Upper lobe of left lung (tissue), 6 donors: ENCODE measurements around the gene LIPH. TPM values are rescaled to one million over a fixed set of nuclear protein-coding genes. Genes with fewer than 3 reads are reported as not detected.

ENCODE experiments used
- ATAC-seq, 2 donors: fragments of 200-7000 bp; cut with Tn5 transposase; one replicate each; pipeline ENCODE4 v1.9.1; 2022; ENCODE audit warnings: mild to moderate bottlenecking in 2 of 2, moderate library complexity in 2 of 2; ENCODE audit not compliant: low FRiP score in 2 of 2
- DNase-seq, 2 donors: peaks; one replicate each; pipeline ENCODE4 v3.0.0-alpha.2; 2019 to 2020
- H3K27ac ChIP-seq, 4 donors: fragments of 200-600 bp; sonication (generic); one replicate each; pipeline ENCODE4 v1.5.1; 2016 to 2019
- H3K27me3 ChIP-seq, 4 donors: fragments of 200-600 bp; sonication (generic); one replicate each; pipeline ENCODE4 v1.5.1; 2017 to 2019
- H3K36me3 ChIP-seq, 4 donors: fragments of 200-600 bp; sonication (generic); one replicate each; pipeline ENCODE4 v1.5.1; 2016 to 2019
- H3K4me1 ChIP-seq, 4 donors: fragments of 200-600 bp; sonication (generic); one replicate each; pipeline ENCODE4 v1.5.1; 2018 to 2019
- H3K4me3 ChIP-seq, 4 donors: fragments of 200-600 bp; sonication (generic); one replicate each; pipeline ENCODE4 v1.5.1; 2017 to 2019; ENCODE audit warnings: mild to moderate bottlenecking in 2 of 4, moderate library complexity in 1 of 4
- H3K9me3 ChIP-seq, 4 donors: fragments of 200-600 bp; sonication (generic); one replicate each; pipeline ENCODE4 v1.5.1; 2018 to 2019
- CTCF ChIP-seq, 6 experiments: fragments of 450-650 bp in 4 of 6; fragments of 200-600 bp in 2 of 6; sonication (generic) in 2 of 6; IDR thresholded peaks; one replicate each; pipeline ENCODE4 v1.5.1; 2016 to 2019; ENCODE audit warnings: antibody characterized with exemption in 6 of 6
- EP300 ChIP-seq, 4 donors: sonication (generic); formaldehyde crosslinking; IDR thresholded peaks; one replicate each; pipeline ENCODE4 v1.5.1; 2017; ENCODE audit warnings: antibody characterized with exemption in 4 of 4, control low read depth in 2 of 4
- POLR2A ChIP-seq, 4 donors: fragments of 450-650 bp; IDR thresholded peaks; one replicate each; pipeline ENCODE4 v1.5.1; 2016 to 2017; ENCODE audit warnings: antibody characterized with exemption in 4 of 4, mild to moderate bottlenecking in 2 of 4
- POLR2AphosphoS5 ChIP-seq, 2 donors: sonication (generic); formaldehyde crosslinking; IDR thresholded peaks; one replicate each; pipeline ENCODE4 v1.5.1; 2017; ENCODE audit warnings: antibody characterized with exemption in 2 of 2
- WGBS, 2 donors: methylation state at CpG; one replicate each; pipeline ENCODE4 v1.1.5; 2017 to 2018; 5-methylcytosine and 5-hydroxymethylcytosine counted together
- total RNA-seq, 6 donors: library from RNA; depleted of rRNA in 4 of 6; stranded (reverse); fragments of >200 nt in 4 of 6; gene quantifications; one replicate each; pipeline versions ENCODE4 v1.1.0 to v1.2.1, GENCODE V29; 2016 to 2021
- donor health status: DM: no; HTN: no; CAD: no; lungs with moderate emphysema.
- donor health status: DM: no; HTN: yes; CAD: no; lungs with severe emphysema.

The LIPH gene
- total RNA-seq, 6 donors from 2014 or later = 25.9 to 63.1 (median 42.3) TPM

- ATAC-seq (no peak), DNase-seq (no peak)
- TF ChIP-seq POLR2AphosphoS5 (IDR thresholded peaks at IDR 0.05) (no peak), CTCF (IDR thresholded peaks at IDR 0.05) (no peak), EP300 (IDR thresholded peaks at IDR 0.05) (no peak), POLR2A (IDR thresholded peaks at IDR 0.05) (no peak)
- Histone ChIP-seq H3K27ac (no peak overlapping the region), H3K36me3 (no peaks in the 10 kb centered on the region), H3K9me3 (no peaks in the 10 kb centered on the region), H3K4me1 (peaks cover 5 to 11% (median 5%) of the 10 kb centered on the region in 4 donors), H3K4me3 (no peak overlapping the region), H3K27me3 (no peaks in the 10 kb centered on the region)
- 75 to 100% methylated on average over 2 of the region's 2 CpGs for WGBS, 2 donors
Measured at GRCh38 chr3:185534511-185534910, 17.9 kb downstream of the LIPH start.

GRCh38 chr3:185532901-185533300 lies 19.5 kb downstream of the LIPH start:
- Histone ChIP-seq H3K4me3 (no peak overlapping the region), H3K4me1 (peaks cover 5 to 11% (median 5%) of the 10 kb centered on the region in 4 donors), H3K27ac (no peak overlapping the region), H3K9me3 (no peaks in the 10 kb centered on the region), H3K27me3 (no peaks in the 10 kb centered on the region), H3K36me3 (no peaks in the 10 kb centered on the region)
- DNase-seq = no peak
- TF ChIP-seq POLR2A (IDR thresholded peaks at IDR 0.05) = no peak
- TF ChIP-seq POLR2AphosphoS5 (IDR thresholded peaks at IDR 0.05) = no peak
- TF ChIP-seq EP300 (IDR thresholded peaks at IDR 0.05) = no peak
- no peak for TF ChIP-seq CTCF (IDR thresholded peaks at IDR 0.05)
- whole genome bisulfite sequencing, 2 donors = 70% methylated on average over 5 of the region's 5 CpGs
- no peak for ATAC-seq

DNA sequence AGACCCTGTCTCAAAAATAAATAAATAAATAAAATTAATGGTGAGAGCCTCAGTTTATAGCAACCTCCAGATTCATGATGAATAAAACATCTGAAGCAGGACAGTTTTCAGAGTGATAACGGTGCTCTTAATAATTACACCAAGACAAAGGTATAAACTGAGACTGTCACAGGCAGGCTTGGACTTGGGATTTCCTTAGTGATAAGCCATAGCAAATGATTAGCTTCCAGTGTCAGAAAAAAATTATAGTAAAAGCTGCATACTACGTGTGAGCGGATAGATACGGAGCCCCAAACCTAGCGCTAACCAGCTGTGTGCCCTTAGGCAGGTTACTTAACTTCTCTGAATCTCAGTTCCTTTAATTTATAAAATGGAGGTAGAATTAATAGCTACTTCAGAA lies 21.5 kb downstream of the LIPH start:
- H3K4me1 ChIP-seq = no peaks in the 10 kb centered on the region
- ATAC-seq = no peak
- no peak for DNase-seq
- no peaks in the 10 kb centered on the region for H3K9me3 ChIP-seq
- H3K27ac ChIP-seq = no peak overlapping the region
- H3K36me3 ChIP-seq = no peaks in the 10 kb centered on the region
- 69 to 78% methylated on average over 5 of the region's 5 CpGs for WGBS, 2 donors
- no peak overlapping the region for H3K4me3 ChIP-seq
- no peaks in the 10 kb centered on the region for H3K27me3 ChIP-seq
- TF ChIP-seq EP300 (IDR thresholded peaks at IDR 0.05) = no peak
- no peak for TF ChIP-seq POLR2AphosphoS5 (IDR thresholded peaks at IDR 0.05)
- no peak for TF ChIP-seq CTCF (IDR thresholded peaks at IDR 0.05)
- TF ChIP-seq POLR2A (IDR thresholded peaks at IDR 0.05) = no peak

DNA sequence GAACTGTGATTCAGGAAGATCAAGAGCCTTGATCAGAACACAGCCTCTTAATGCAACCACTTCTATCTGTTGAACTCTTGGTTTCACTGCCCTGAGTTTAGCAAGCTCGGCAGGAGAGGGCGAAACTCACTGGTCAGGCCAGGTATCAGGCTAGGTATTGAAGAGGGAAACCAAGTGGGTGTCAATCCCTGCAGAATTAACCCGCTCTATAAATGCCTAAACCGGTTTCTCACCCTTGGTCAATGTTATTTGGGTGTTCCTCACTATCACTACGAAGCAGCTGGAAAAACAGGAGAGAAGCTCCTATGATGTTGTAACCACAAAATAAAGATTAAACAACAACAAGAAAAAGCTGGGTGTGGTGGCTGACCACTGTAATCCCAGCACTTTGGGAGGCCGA lies 23.9 kb downstream of the LIPH start:
- ATAC-seq = no peak
- Histone ChIP-seq H3K27me3 (no peaks in the 10 kb centered on the region), H3K27ac (no peak overlapping the region), H3K36me3 (no peaks in the 10 kb centered on the region), H3K4me1 (no peaks in the 10 kb centered on the region), H3K4me3 (no peak overlapping the region), H3K9me3 (no peaks in the 10 kb centered on the region)
- WGBS, 2 donors = 88 to 92% methylated on average over 6 of the region's 6 CpGs
- TF ChIP-seq POLR2A (IDR thresholded peaks at IDR 0.05) (no peak), CTCF (IDR thresholded peaks at IDR 0.05) (no peak), EP300 (IDR thresholded peaks at IDR 0.05) (no peak), POLR2AphosphoS5 (IDR thresholded peaks at IDR 0.05) (no peak)
- no peak for DNase-seq

DNA sequence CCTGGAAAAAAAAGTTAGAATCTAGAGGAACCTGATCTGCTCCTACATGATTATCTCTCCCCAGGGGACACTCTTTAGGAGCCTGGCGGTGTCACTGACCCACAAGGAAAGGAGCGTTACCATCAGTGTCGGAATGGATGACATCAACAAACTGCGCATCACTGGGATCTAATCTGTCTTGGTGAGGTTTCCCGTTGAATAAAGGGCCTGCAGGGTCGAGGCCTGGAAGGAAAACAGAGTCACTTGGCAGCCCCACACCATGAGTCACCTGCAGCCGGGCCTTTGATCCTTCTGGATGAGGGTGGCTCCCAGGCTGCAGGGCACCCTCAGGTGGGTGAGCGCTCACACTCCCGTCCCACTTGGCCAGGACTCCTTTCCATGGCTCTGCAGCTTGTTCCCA lies 25.0 kb downstream of the LIPH start:
- DNase-seq (no peak), ATAC-seq (no peak)
- Histone ChIP-seq H3K9me3 (no peaks in the 10 kb centered on the region), H3K27ac (no peak overlapping the region), H3K27me3 (no peaks in the 10 kb centered on the region), H3K4me3 (no peak overlapping the region), H3K4me1 (no peaks in the 10 kb centered on the region), H3K36me3 (no peaks in the 10 kb centered on the region)
- TF ChIP-seq POLR2AphosphoS5 (IDR thresholded peaks at IDR 0.05) (no peak), EP300 (IDR thresholded peaks at IDR 0.05) (no peak), POLR2A (IDR thresholded peaks at IDR 0.05) (no peak), CTCF (IDR thresholded peaks at IDR 0.05) (no peak)
- WGBS, 2 donors = 83 to 85% methylated on average over 7 to 9 of the region's 9 CpGs
